GM19468 (cell line): Measurements from ENCODE around the gene IGLL5.

Experiments
- ATAC-seq: cut with Tn5 transposase; IDR thresholded peaks from one replicate; pipeline ENCODE4 v1.9.1; 2021; ENCODE audit warnings: mild to moderate bottlenecking, moderate library complexity, moderate number of reproducible peaks; ENCODE audit not compliant: unreplicated experiment; ENCODE audit errors: extremely low read depth

The IGLL5 gene

DNA sequence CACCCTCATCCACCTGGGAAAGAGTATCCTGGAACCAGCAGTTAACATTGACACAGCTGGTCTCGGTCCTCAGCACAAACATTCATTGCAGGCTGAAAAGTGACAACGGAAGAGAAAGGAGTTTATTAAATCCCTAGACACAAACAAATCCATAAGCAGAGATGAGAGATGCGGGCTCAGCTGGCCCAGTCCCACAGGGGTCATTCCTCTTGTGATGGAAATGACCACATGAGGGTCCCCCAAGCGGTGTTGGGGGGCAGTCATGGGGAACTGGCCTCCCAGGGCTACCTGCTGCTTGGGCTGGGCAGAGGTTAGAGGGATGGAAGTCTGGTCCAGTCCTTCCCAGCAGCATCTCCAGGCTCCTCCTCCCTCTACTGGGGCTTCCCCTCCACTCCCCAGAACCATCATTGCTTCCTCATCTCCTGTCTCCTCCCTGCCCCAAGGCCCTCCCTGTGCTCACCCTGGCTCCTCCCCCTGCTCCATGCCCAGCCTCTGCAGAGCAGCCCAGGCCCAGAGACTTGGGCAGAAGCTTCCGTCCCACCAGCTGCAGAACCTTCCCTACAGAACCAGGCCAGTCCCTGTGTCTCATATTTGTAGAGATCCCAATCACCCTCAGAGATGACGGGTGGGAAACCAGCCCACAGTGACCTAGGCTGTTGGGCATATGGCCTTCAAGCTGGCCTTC lies 5.4 kb upstream of the IGLL5 start:
- no peak for ATAC-seq

DNA sequence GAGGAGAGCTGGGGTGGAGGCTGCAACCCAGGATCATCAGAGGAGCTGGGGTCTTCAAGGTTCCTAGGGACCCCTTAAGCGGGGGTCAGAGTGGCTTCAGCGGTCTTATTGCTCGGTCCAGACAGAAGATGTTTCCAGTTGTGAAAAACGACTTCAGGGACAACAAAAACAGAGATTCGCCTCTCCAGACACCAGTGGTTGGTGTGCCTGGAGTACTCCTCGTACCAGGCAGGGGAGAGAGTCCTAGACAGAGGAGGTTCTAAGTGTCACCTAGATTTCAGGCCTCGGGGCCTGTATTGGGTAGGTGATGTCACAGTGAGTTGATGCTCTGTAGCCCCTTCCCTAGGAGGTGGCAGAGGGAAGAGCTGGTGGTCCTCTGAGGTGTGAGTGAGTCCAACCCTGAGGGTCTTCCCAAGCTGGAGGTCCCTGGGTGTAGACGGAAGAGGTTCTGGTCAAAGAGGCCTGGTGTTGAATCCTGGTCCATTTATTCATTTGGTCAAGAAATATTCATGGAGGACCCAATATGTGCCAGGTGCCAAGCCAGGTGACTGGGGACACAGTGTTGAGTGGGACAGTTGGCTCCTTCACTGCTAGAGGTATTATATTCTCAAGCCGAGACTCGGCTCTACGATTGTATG lies 4.4 kb upstream of the IGLL5 start:
- no peak for ATAC-seq

DNA sequence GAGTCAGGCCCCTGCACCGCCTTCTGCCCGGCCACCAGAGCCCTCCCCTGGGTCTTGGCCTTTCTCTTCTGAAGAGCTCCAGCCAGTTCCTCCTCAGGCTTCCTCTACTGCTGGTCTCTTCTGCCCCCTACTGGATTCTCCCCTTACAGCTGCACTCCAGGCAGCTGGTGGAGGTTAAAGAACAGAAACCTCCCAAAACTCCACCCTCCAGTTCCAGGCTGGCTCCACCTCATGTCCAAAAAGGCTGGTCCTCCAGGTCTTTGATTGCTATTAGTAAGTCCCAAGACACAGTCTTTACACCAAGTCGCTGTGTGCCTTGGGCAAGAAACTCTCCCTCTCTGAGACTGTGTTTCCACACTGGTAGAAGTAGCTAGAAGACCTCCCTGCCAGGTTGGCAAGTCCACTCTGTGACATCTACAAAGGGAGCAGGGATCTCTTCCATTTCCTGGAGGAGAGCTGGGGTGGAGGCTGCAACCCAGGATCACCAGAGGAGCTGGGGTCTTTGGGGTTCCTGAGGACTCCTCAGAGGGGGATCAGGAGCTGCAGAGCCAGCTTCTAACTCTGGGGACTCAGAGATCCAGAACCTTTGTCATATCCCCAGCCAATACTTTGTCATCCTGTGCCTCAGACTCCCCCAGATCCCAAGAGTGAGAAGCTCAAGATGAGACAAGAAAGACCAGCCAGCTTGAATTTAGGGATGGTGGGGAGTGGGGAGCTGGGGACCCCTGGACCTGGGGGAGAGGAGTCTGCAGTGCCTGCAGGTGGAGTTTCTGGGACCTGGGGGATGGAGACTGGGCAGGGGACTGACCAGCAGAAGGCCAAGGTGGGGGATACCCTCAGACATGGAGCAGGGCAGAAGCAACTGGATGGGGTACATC lies 3.4 kb upstream of the IGLL5 start:
- no peak for ATAC-seq

DNA sequence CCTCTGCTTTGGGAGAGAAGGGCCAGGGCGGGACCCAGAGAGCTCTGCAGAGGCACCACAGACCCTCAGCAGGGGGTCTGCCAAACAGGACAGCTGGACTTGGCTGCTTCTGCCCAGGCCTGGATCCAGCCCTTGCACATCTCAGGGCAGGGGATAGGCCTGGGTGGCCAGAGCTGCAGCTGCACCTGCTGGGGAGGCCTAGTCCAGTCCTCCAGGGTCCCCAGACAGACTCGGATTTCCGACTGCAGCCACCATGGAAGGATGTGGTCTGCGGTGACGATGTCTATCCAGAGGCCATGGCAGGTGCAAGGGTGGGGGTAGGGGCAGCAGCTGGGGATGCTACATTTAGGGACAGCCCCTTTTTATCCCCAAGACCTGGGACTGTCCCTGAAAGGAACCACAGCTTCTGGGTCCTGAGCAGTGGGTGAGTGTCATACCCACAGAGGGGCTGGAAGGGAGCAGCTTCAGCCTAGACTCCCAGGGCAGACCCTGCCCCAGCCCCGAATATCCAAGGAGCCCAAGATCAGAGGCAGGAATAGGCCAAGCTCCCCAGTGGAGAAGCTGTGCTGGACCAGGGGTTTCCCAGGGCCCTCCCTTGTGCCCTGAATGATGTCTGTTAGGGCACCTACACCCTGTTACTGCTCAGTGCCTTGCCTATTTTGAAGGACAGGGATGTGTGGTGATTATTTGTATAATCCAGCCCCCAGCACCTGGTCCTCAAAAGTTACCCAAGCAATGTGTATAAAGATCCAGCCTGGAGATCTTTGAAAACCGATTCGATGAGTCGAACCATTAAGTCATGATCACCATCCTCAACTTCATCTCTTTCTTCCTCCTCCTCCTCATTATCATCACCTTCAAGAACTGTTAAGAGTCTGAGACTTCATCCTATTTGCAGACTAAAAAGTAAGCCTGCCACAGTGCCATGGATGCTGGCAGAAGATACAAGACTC lies 2.5 kb upstream of the IGLL5 start:
- peak; percentile 20 for ATAC-seq

DNA sequence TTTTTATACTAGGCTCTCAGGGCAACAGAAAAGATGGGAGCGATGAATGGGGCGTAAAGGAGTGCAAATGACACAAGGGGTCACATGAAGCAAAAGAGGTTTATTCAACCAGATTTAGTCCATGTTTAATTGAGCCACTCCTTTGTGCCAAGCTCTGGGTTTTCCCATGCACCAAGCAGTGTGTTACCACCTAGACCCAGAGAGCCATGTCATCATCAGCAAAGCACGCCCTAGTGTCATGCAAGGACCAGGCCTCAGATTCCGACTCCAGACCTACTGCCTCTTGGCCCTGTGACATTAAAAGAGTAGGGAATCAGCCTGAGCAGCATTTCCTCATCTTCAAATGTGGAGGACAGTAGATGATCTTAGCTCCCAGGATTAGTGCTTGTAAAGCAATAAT lies 1.1 kb upstream of the IGLL5 start:
- ATAC-seq = no peak

DNA sequence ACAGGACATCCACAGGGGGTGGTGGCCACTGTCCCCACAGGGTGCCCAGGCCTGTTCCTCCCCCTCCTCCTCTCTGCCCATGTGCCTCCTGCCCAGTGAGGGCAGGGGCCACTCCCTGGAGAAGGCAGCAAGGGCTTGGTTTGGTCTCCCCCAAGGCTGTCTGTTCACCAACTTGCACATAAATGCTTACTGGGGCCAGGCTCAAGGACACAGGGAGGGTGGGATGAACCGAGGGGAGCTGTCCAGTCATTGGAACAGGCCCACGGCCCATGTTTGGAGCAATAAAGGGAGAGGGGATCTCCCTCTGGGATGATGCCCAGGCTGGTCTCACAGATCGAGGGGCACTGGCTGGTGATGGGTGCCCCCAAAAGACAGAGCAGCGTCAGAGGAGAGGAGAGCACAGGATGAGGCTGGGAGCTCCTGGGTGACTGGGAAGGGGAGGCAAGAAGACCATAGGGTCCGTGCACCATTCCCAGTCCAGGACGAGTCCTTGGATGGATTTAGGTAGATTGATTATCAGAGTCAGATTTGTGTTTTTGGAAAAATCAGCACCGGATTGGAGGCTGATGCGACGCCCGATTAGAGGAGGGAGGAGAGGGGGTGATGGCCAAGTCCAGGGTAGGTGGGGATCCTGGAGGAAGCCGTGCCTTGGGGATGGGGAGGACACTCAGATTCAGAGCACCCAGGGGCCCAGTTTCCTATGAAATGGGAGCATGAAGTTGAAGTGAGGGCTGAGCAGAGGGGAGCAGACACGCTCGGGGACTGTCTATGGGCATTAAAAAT lies 1.1 kb downstream of the IGLL5 start:
- no peak for ATAC-seq

DNA sequence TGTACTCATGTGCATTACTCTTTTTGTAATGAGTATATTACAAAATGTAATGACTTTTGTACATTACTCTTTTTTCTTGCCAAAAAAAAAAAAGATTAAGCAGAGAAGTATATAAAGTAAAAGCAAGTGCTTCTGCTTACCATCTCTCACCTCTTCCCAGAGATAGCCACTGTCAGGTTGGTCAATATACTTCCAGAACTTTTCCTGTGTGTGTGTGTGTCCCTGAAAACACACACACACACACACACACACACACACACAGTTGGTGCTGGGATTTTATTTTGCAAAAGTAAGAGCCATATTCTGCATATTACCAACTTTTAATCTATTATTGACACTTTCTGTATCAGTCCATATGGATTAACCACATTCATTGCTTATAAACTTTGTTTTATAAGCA lies 2.5 kb downstream of the IGLL5 start:
- no peak for ATAC-seq

DNA sequence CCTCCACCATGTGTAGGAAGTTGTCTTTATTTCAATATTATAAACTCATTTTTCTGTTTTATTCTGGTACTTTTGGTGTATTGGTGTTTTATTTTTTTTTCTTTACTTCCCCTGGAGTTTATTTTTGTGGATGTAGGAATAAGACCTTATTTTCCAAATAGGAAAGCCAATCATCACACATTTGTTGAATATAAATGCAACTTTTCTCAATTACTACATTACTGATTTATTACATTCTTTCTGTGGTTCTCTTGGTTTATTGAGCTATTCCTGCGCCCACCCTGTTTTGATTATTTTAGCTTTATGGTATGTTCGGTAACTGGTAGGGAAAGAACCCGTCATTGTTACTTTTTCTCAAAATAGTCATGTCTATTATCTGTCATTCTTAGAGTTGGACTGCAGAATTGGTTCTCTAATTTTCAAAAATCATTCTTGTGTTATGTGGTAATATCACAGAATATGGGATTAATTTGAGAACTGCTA lies 3.6 kb downstream of the IGLL5 start:
- ATAC-seq = no peak

DNA sequence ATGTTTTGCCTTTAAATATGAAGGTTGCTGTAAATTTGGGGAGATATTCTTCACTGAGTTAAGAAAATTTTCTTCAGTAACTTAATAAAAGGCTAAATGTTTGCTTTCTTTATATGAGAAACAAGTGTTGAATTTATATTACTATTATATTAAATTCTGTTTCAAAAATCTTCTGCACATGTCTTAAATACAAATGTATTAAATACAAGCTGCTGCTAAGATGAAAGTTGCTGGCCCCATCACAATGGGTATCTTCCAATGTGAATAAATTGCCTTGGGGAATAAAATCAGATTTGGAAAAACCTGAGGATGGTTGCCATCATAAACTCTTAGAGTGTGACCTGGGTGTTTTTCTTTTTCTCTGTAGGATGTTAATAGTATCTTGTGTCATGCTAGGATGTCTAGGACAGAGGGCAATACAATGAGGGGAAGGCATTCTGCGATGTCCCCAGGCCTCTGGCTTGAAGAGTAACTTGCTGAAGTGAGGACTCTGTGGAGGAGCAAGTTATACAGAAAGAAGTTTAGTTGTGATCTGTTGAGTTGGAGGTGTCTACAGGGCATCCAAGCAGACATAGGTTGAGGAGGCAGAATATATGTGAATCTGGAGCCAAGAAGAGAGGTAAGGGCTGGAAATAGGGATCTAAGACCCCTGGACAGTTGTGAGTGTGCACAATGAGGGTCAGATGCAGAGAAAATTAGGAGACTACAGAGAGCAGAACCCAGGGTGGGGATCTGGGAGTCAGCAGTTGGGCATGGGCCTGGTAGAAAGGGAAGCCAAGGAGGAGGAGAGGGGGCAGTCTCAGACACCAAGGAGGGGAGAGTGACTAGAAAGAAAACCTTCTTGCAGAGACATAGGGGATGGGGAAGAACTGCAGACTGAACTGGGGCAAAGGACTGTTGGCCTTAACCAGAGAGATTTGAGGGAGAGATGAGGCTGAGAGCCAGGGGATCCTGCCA lies 4.8 kb downstream of the IGLL5 start:
- no peak for ATAC-seq

DNA sequence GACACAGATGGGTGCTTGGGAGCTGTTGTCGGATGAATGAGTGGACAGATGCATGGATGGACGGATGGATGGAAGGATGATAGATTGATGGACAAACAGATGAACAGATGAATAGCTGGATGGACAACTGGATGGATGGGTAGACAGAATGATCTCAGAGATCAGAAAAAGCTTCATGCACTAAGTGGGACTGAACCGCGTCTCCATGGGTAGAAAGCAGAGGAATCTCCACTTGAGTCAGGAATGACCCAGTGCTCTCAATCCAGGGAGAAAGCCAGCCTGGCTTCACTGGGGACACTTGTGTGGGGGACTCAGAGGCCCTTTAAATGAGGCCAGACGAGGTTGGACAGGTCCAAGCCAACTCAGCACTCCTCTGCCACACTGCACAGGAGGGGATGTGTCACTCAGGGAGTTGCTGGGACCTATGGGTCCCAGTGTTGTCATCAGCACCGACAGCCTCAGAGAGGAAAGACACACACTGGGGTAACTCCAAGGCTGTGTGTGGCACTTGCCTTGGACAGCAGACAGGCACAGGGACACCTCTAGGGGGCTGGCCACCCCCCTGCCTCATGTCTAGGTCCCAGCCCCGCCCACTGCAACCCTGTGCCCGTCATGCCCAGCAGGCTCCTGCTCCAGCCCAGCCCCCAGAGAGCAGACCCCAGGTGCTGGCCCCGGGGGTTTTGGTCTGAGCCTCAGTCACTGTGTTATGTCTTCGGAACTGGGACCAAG lies 5.6 kb downstream of the IGLL5 start:
- no peak for ATAC-seq

DNA sequence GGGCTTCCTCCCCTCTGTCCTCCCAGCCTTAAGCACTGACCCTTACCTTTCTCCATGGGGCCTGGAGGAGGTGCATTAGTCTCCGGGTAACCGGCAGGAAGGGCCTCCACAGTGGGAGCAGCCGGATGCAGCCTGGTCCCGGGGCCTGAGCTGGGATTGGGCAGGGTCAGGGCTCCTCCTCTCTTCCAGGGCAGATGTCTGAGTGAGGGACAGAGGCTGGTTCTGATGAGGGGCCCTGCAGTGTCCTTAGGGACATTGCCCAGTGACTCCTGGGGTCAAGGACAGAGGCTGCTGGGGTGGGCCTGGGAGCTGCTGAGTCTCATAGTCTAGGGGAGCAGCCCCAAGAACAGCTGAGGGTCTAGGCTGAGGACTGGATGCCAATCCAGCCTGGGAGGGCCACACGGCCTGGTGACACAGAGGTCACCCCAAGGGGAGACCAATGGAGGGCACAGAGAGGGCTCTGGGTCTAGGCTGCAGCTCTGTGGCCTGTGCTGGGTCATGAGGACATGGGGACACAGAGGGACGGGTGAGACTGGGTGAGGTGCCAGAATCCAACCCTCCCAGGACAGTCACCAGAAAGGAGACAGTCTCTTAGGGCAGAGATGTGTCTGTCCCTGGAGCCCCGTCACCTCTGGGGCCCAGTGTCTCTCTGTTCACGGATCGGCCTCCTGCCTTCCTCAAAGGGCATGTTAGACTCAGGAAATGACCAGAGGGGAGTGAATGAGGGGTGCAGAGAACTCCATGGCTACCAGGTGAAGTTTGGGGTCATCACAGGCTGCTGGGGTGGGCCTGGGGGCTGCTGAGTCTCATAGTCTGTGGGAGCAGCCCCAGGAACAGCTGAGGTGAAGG lies 6.5 kb downstream of the IGLL5 start:
- ATAC-seq = no peak

DNA sequence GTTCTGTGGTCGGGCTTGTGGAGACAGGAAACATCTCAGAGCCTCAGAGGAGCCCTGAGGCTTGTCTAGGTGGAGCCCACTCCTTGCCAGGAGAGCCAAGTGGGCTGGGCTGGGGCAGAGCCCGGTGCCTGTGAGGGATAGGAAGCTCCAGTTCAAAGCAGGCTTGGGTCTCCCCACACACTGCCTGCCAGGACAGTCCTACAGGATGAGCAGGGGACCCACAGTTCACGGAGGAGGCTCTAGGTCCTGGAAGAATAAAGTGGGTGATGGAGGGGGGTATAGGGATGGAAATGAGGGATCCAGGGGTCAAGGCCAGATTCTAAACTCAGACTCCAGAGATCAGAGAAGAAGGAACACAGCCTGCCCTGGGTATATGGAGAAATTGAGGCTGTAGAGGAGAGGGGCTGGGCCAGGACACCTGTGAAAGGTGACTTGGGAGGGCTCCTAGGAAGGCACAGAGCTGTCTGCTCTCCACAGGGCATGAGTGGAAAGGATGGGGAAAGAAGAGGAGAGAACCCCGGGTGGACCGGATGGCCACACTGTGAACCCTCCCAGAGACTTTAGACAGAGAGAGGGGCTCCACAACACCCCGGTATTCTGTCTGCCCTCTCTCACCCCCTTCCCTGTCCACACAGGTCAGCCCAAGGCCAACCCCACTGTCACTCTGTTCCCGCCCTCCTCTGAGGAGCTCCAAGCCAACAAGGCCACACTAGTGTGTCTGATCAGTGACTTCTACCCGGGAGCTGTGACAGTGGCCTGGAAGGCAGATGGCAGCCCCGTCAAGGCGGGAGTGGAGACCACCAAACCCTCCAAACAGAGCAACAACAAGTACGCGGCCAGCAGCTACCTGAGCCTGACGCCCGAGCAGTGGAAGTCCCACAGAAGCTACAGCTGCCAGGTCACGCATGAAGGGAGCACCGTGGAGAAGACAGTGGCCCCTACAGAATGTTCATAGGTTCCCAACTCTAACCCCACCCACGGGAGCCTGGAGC lies 7.4 kb downstream of the IGLL5 start:
- ATAC-seq = no peak

DNA sequence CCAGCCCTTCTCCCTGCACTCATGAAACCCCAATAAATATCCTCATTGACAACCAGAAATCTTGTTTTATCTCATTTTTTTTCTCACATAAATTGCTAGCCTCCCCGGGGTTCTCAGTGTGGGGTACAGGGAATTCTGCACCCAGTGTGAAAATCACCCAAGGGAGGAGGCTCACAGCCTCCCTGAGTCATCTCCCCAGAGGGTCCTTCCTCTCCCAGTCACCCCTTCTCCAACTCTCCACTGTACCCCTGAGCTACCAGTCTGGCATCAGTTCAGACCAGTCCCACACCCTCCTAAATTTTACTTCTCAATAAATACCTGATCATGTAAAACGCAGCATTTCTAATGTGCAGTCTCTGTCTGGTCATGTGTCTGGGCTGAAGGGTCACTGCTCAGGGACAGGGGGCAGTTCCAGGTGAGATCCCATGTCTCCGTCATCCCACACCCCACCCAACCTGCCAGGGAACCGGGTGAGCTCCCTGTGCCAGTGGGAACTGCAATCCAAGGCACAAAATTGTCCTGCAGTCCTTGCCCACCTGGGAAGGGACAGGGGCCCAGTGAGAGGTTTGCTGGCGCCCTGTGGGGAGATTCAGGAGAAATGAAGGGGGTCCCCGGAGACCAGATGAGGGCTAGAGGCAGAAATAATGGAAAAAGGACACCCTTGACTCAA lies 8.3 kb downstream of the IGLL5 start:
- ATAC-seq = no peak

DNA sequence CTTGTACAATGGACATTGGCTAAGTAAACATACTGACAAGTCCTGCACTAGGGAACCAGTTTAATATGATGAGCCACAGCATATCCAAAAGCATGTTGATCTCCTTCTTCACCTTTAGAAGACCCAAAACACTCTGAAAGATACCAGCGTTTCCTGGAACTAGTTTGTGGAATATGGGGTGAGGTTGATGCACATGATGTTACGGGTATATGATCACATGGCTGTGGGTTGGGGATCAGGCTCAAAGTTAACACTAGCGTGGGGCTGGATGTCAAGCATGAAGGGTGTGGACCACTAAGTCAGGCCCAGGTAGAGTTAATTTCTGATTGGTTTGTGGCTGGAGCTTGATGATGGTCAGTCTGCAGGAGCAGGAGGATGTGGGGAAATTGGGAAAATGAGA lies 9.0 kb downstream of the IGLL5 start:
- no peak for ATAC-seq

DNA sequence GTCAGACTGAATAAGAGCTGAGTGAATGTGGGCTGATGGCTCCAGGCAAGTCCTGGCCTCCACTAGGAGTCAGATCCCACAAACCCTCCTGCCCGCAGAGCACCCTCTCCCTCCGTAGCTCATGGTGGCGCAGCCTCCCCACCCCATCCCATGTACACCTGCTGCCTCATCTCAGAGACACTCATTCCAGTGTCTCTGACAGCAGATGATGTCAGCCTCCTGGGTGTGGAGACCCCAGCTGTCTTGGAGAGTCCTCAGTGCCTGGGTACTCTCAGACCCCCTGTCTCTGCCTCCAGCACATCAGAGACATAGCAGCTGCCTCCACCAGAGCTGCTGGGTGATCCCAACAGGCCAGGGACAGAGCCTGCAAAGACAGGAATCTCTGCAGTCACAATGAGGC lies 9.5 kb downstream of the IGLL5 start:
- ATAC-seq = no peak
